Peyer's patch (tissue), 4 donors: ENCODE data around the gene SCN11A. TPM values are rescaled to one million over a fixed set of nuclear protein-coding genes. Genes with fewer than 3 reads are reported as not detected.

ENCODE experiments used
- DNase-seq, 3 donors: peaks; one replicate each; pipeline ENCODE4 v3.0.0-alpha.2; 2017 to 2019
- H3K27ac ChIP-seq, 4 donors: fragments of 200-600 bp; sonication (generic); one replicate each; pipeline ENCODE4 v1.5.1; 2016 to 2019
- H3K27me3 ChIP-seq, 2 donors: fragments of 200-600 bp; sonication (generic); one replicate each; pipeline ENCODE4 v1.5.1; 2019
- H3K36me3 ChIP-seq, 3 donors: fragments of 200-600 bp; sonication (generic); one replicate each; pipeline ENCODE4 v1.5.1; 2016 to 2019
- H3K4me1 ChIP-seq, 4 donors: fragments of 200-600 bp; sonication (generic); one replicate each; pipeline ENCODE4 v1.5.1; 2016 to 2019
- H3K4me3 ChIP-seq, 4 donors: fragments of 200-600 bp; sonication (generic); 1 replicate in 3 of 4; 2 replicates in 1 of 4; pipeline ENCODE4 v1.5.1; 2016 to 2019; ENCODE audit warnings: mild to moderate bottlenecking in 1 of 4
- H3K9me3 ChIP-seq, 4 donors: fragments of 200-600 bp; sonication (generic); one replicate each; pipeline ENCODE4 v1.5.1; 2016 to 2019; ENCODE audit warnings: mild to moderate bottlenecking in 1 of 4
- POLR2A ChIP-seq, 2 donors: fragments of 450-650 bp; IDR thresholded peaks; one replicate each; pipeline ENCODE4 v1.5.1; 2017; ENCODE audit warnings: antibody characterized with exemption in 2 of 2, mild to moderate bottlenecking in 2 of 2, moderate library complexity in 2 of 2
- small RNA-seq, 2 donors: library from RNA; depleted of rRNA; stranded (forward); fragments of <200 nt; gene quantifications; one replicate each; pipeline ENCODE3, GENCODE V24; 2016
- total RNA-seq, 4 donors: library from RNA; depleted of rRNA; stranded (reverse); fragments of >200 nt; gene quantifications; one replicate each; pipeline ENCODE4 v1.1.0, GENCODE V29; 2016
- TF ChIP-seq, protein P1 (sequence below), 6 experiments: fragments of 450-650 bp in 4 of 6; fragments of 200-600 bp in 2 of 6; sonication (generic) in 1 of 6; IDR thresholded peaks; one replicate each; pipeline ENCODE4 v1.5.1; 2017 to 2019; ENCODE audit warnings: antibody characterized with exemption in 6 of 6, mild to moderate bottlenecking in 3 of 6, moderate library complexity in 1 of 6

Gene SCN11A
- total RNA-seq, 4 donors from 2014 or later, result 0.28 to 1.7 (median 0.67) TPM; not detected in 1

- H3K9me3 ChIP-seq, result no peaks in the 10 kb centered on the region
- no peaks in the 10 kb centered on the region for H3K27me3 ChIP-seq
- H3K27ac ChIP-seq, result no peak overlapping the region
Observed at GRCh38 chr3:39005295-39005694, 46.4 kb downstream of the SCN11A start.

More at GRCh38 chr3:39005295-39005694, 46.4 kb downstream of the SCN11A start:
- Histone ChIP-seq H3K36me3 (no peaks in the 10 kb centered on the region), H3K4me1 (no peaks in the 10 kb centered on the region), H3K4me3 (no peak overlapping the region)
- TF ChIP-seq, protein P1, sequence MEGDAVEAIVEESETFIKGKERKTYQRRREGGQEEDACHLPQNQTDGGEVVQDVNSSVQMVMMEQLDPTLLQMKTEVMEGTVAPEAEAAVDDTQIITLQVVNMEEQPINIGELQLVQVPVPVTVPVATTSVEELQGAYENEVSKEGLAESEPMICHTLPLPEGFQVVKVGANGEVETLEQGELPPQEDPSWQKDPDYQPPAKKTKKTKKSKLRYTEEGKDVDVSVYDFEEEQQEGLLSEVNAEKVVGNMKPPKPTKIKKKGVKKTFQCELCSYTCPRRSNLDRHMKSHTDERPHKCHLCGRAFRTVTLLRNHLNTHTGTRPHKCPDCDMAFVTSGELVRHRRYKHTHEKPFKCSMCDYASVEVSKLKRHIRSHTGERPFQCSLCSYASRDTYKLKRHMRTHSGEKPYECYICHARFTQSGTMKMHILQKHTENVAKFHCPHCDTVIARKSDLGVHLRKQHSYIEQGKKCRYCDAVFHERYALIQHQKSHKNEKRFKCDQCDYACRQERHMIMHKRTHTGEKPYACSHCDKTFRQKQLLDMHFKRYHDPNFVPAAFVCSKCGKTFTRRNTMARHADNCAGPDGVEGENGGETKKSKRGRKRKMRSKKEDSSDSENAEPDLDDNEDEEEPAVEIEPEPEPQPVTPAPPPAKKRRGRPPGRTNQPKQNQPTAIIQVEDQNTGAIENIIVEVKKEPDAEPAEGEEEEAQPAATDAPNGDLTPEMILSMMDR (IDR thresholded peaks at IDR 0.05), result no peak
- no peak for TF ChIP-seq POLR2A (IDR thresholded peaks at IDR 0.05)
- no peak for DNase-seq

Small RNAs within 50 kb of the gene (small RNA-seq; reads per million reads assigned to genes)
- gene RNU6-1227P, result 0 reads per million in 2 donors

Other genes with a start within 250 kb of the SCN11A start
- not detected for gene SCN10A, start 235.7 kb downstream of the SCN11A start, total RNA-seq
- 10 to 100 TPM; 24.2 to 35.5 (median 31.2) TPM for gene WDR48, start 72 bp upstream of the SCN11A start, total RNA-seq
- gene GORASP1, start 55.7 kb upstream of the SCN11A start, total RNA-seq, result 100 to 1,000 TPM in 3 of 4 donors, 10 to 100 TPM in 1; 85.8 to 145 (median 128) TPM
- 10 to 100 TPM in 2 of 4 donors, 1 to 10 TPM in 2; 8.4 to 41.3 (median 19.1) TPM for gene TTC21A, start 55.7 kb upstream of the SCN11A start, total RNA-seq
- gene CSRNP1, start 101.6 kb upstream of the SCN11A start, total RNA-seq, result 10 to 100 TPM; 19.0 to 40.5 (median 29.4) TPM
- gene XIRP1, start 140.7 kb upstream of the SCN11A start, total RNA-seq, result under 1 TPM in 1 of 4 donors, not detected in 3; 0.76 TPM
- gene CX3CR1, start 228.1 kb upstream of the SCN11A start, total RNA-seq, result not detected